Calu3 (cell line): ENCODE data around the gene SIAH3. TPM values are rescaled to one million over a fixed set of nuclear protein-coding genes. Genes with fewer than 3 reads are reported as not detected.

Source experiments
- BruUV-seq: library from RNA; stranded (reverse); fragments of 400-500 nt; replicated peaks from 2 replicates; lab custom pipeline; 2021; lab: Mats Ljungman, UMichigan
- CTCF ChIA-PET: fragments of 300-600 bp; sonication (Branson Sonifier 250); formaldehyde crosslinking; loops from one replicate; lab custom pipeline; 2022; ENCODE audit warnings: antibody characterized with exemption; lab: Charles Lee
- DNase-seq: peaks from one replicate; pipeline ENCODE4 v3.0.0; 2022
- H3K27ac Mint-ChIP-seq: one replicate; pipeline ENCODE4 v1.8.0; 2022; ENCODE audit warnings: mixed read lengths; ENCODE audit not compliant: unreplicated experiment
- H3K27me3 Mint-ChIP-seq: one replicate; pipeline ENCODE4 v1.8.0; 2022; ENCODE audit warnings: mixed read lengths; ENCODE audit not compliant: unreplicated experiment
- H3K36me3 Mint-ChIP-seq: one replicate; pipeline ENCODE4 v1.8.0; 2022; ENCODE audit warnings: mild to moderate bottlenecking, moderate library complexity, mixed read lengths; ENCODE audit not compliant: insufficient read depth, unreplicated experiment
- H3K4me1 Mint-ChIP-seq: one replicate; pipeline ENCODE4 v1.8.0; 2022; ENCODE audit warnings: mild to moderate bottlenecking, low read depth, mixed read lengths; ENCODE audit not compliant: unreplicated experiment
- H3K4me3 Mint-ChIP-seq: one replicate; pipeline ENCODE4 v1.8.0; 2022; ENCODE audit warnings: mild to moderate bottlenecking, low read depth, moderate library complexity, mixed read lengths; ENCODE audit not compliant: unreplicated experiment
- H3K9me3 Mint-ChIP-seq: one replicate; pipeline ENCODE4 v1.8.0; 2022; ENCODE audit warnings: low read depth, mixed read lengths; ENCODE audit not compliant: unreplicated experiment
- CTCF ChIP-seq: fragments of 200-600 bp; IDR thresholded peaks from one replicate; pipeline ENCODE4 v1.8.0; 2022; ENCODE audit warnings: antibody characterized with exemption; ENCODE audit not compliant: unreplicated experiment
- intact Hi-C: fragments of 100-400 bp; cut with micrococcal nuclease; formaldehyde crosslinking; loops from one replicate; pipeline ENCODE4 v1.10.0; 2022; ENCODE audit not compliant: unreplicated experiment
- total RNA-seq: library from RNA; stranded (reverse); gene quantifications from 2 replicates; pipeline ENCODE4 v1.2.3, GENCODE V29; 2022

Gene SIAH3
- total RNA-seq, 1 experiment from 2014 or later = not detected

- no peak for DNase-seq
- CTCF ChIA-PET = no interaction called here
- no peaks in the 10 kb centered on the region for H3K36me3 Mint-ChIP-seq
- TF ChIP-seq CTCF = no peak
- H3K27ac Mint-ChIP-seq = no peak overlapping the region
- BruUV-seq = no TSS peak
- intact Hi-C loops = no loop called here
- peaks cover 73% of the 10 kb centered on the region for H3K27me3 Mint-ChIP-seq
- no peaks in the 10 kb centered on the region for H3K4me1 Mint-ChIP-seq
- H3K9me3 Mint-ChIP-seq = no peaks in the 10 kb centered on the region
- H3K4me3 Mint-ChIP-seq = no peak overlapping the region
These were observed 78.3 kb downstream of the SIAH3 start for GRCh38 chr13:45773236-45773635.

- TF ChIP-seq CTCF = no peak
- no peaks in the 10 kb centered on the region for H3K9me3 Mint-ChIP-seq
- DNase-seq = no peak
- no TSS peak for BruUV-seq
- no peaks in the 10 kb centered on the region for H3K4me1 Mint-ChIP-seq
- intact Hi-C loops = no loop called here
- H3K4me3 Mint-ChIP-seq = no peak overlapping the region
- CTCF ChIA-PET = no interaction called here
- no peaks in the 10 kb centered on the region for H3K36me3 Mint-ChIP-seq
- no peak overlapping the region for H3K27ac Mint-ChIP-seq
- peaks cover 81% of the 10 kb centered on the region for H3K27me3 Mint-ChIP-seq
These were observed 80.7 kb downstream of the SIAH3 start for GRCh38 chr13:45770886-45771285.

GRCh38 chr13:45768656-45769479 lies 82.7 kb downstream of the SIAH3 start:
- H3K4me3 Mint-ChIP-seq = no peak overlapping the region
- CTCF ChIA-PET = interaction anchor here (0.6 kb wide), 1 partner anchor 9 kb away, joined by 3 read pairs; no protein-coding TSS in a partner anchor
- H3K27ac Mint-ChIP-seq = no peak overlapping the region
- no peaks in the 10 kb centered on the region for H3K36me3 Mint-ChIP-seq
- intact Hi-C loops = no loop called here
- peaks cover 83% of the 10 kb centered on the region for H3K27me3 Mint-ChIP-seq
- BruUV-seq = no TSS peak
- no peak for DNase-seq
- no peaks in the 10 kb centered on the region for H3K4me1 Mint-ChIP-seq
- no peaks in the 10 kb centered on the region for H3K9me3 Mint-ChIP-seq
- no peak for TF ChIP-seq CTCF

- peaks cover 87% of the 10 kb centered on the region for H3K27me3 Mint-ChIP-seq
- BruUV-seq = no TSS peak
- no peak for TF ChIP-seq CTCF
- intact Hi-C loops = no loop called here
- DNase-seq = no peak
- no peak overlapping the region for H3K4me3 Mint-ChIP-seq
- H3K4me1 Mint-ChIP-seq = no peaks in the 10 kb centered on the region
- H3K36me3 Mint-ChIP-seq = no peaks in the 10 kb centered on the region
- H3K27ac Mint-ChIP-seq = no peak overlapping the region
- CTCF ChIA-PET = no interaction called here
- H3K9me3 Mint-ChIP-seq = no peaks in the 10 kb centered on the region
These were observed 86.1 kb downstream of the SIAH3 start for GRCh38 chr13:45765464-45765863.
